GM23338 (cell line): ENCODE results near the gene PIBF1. TPM values are rescaled to one million over a fixed set of nuclear protein-coding genes. Genes with fewer than 3 reads are reported as not detected.

Source experiments
- ATAC-seq: fragments of 200-7000 bp; cut with Tn5 transposase; 3 replicates; pipeline ENCODE4 v1.9.1; 2020
- DNase-seq: peaks from one replicate; pipeline ENCODE4 v3.0.0-alpha.2; 2015; ENCODE audit warnings: low spot score
- H2AFZ ChIP-seq: fragments of 200-600 bp; sonication (generic); 2 replicates; pipeline ENCODE4 v1.8.0; 2016; ENCODE audit warnings: antibody characterized with exemption, mild to moderate bottlenecking, moderate library complexity
- H3F3A ChIP-seq: fragments of 200-600 bp; sonication (generic); replicated peaks from 2 replicates; pipeline ENCODE4 v1.8.0; 2017; ENCODE audit warnings: antibody characterized with exemption, mixed run types, low read depth
- H3K27ac ChIP-seq: fragments of 200-600 bp; sonication (generic); 2 replicates; pipeline ENCODE4 v1.6.1; 2016; ENCODE audit warnings: low read depth
- H3K27me3 ChIP-seq: fragments of 200-600 bp; sonication (generic); 2 replicates; pipeline ENCODE4 v1.8.0; 2016; ENCODE audit warnings: mild to moderate bottlenecking, mixed run types, moderate library complexity; ENCODE audit not compliant: insufficient read depth
- H3K36me3 ChIP-seq: fragments of 200-600 bp; sonication (generic); 2 replicates; pipeline ENCODE4 v1.8.0; 2016; ENCODE audit warnings: mild to moderate bottlenecking; ENCODE audit not compliant: insufficient read depth
- H3K4me1 ChIP-seq: fragments of 200-600 bp; sonication (generic); 2 replicates; pipeline ENCODE4 v1.8.0; 2016; ENCODE audit warnings: mild to moderate bottlenecking, moderate library complexity; ENCODE audit not compliant: insufficient read depth
- H3K4me2 ChIP-seq: fragments of 200-600 bp; sonication (generic); 2 replicates; pipeline ENCODE4 v1.7.1; 2017; ENCODE audit warnings: mixed run types
- H3K4me3 ChIP-seq: fragments of 200-600 bp; sonication (generic); 2 replicates; pipeline ENCODE4 v1.6.1; 2016; ENCODE audit warnings: mixed run types
- H3K79me2 ChIP-seq: fragments of 200-600 bp; sonication (generic); replicated peaks from 2 replicates; pipeline ENCODE4 v1.8.0; 2017; ENCODE audit warnings: mild to moderate bottlenecking; ENCODE audit not compliant: insufficient read depth
- H3K9me2 ChIP-seq: fragments of 200-600 bp; sonication (generic); 2 replicates; pipeline ENCODE4 v1.8.0; 2017; ENCODE audit not compliant: insufficient read depth
- H4K20me1 ChIP-seq: fragments of 200-600 bp; sonication (generic); replicated peaks from 2 replicates; pipeline ENCODE4 v1.8.0; 2017; ENCODE audit warnings: mild to moderate bottlenecking; ENCODE audit not compliant: insufficient read depth
- H3K27ac Mint-ChIP-seq: 2 replicates; pipeline ENCODE4 v1.8.0; 2020; ENCODE audit warnings: inconsistent platforms, mild to moderate bottlenecking, moderate library complexity, mixed read lengths
- H3K27me3 Mint-ChIP-seq: 3 replicates; pipeline ENCODE4 v1.8.0; 2022; ENCODE audit warnings: low read depth, mild to moderate bottlenecking, moderate library complexity, mixed read lengths, inconsistent platforms; ENCODE audit not compliant: insufficient read depth, poor library complexity
- H3K36me3 Mint-ChIP-seq: 3 replicates; pipeline ENCODE4 v1.8.0; 2021; ENCODE audit warnings: low read depth, mild to moderate bottlenecking, inconsistent platforms, moderate library complexity, mixed read lengths
- H3K4me1 Mint-ChIP-seq: 3 replicates; pipeline ENCODE4 v1.8.0; 2020; ENCODE audit warnings: mild to moderate bottlenecking, inconsistent platforms, mixed read lengths
- H3K4me3 Mint-ChIP-seq: 3 replicates; pipeline ENCODE4 v1.8.0; 2021; ENCODE audit warnings: moderate library complexity, mild to moderate bottlenecking, inconsistent platforms, mixed read lengths
- H3K9me3 Mint-ChIP-seq: 3 replicates; pipeline ENCODE4 v1.8.0; 2020; ENCODE audit warnings: moderate library complexity, mild to moderate bottlenecking, inconsistent platforms, mixed read lengths
- CREB1 ChIP-seq: fragments of 250-450 bp; sonication (Bioruptor Pico); IDR thresholded peaks from 2 replicates; pipeline ENCODE4 v1.5.0; 2020; ENCODE audit warnings: low read depth, mild to moderate bottlenecking, moderate library complexity
- ETS1 ChIP-seq: IDR thresholded peaks from 2 replicates; pipeline ENCODE4 v1.6.1; 2016; ENCODE audit warnings: antibody characterized with exemption
- EZH2 ChIP-seq: fragments of 200-600 bp; sonication (generic); IDR thresholded peaks from one replicate; pipeline ENCODE4 v1.8.0; 2017; ENCODE audit warnings: antibody characterized with exemption, mild to moderate bottlenecking, low read depth; ENCODE audit not compliant: unreplicated experiment
- EZH2phosphoT487 ChIP-seq: fragments of 200-600 bp; sonication (generic); IDR thresholded peaks from one replicate; pipeline ENCODE4 v1.8.1; 2018; ENCODE audit warnings: antibody characterized with exemption; ENCODE audit not compliant: unreplicated experiment
- JUNB ChIP-seq: IDR thresholded peaks from one replicate; pipeline ENCODE4 v1.6.1; 2016; ENCODE audit warnings: antibody characterized with exemption; ENCODE audit not compliant: unreplicated experiment
- NANOG ChIP-seq: IDR thresholded peaks from 2 replicates; pipeline ENCODE4 v1.6.1; 2016; ENCODE audit warnings: antibody characterized with exemption, borderline replicate concordance
- POLR2AphosphoS5 ChIP-seq: IDR thresholded peaks from 2 replicates; pipeline ENCODE4 v1.6.1; 2016; ENCODE audit warnings: antibody characterized with exemption, low read depth
- STAT1 ChIP-seq: IDR thresholded peaks from one replicate; pipeline ENCODE4 v1.6.1; 2016; ENCODE audit warnings: antibody characterized with exemption; ENCODE audit not compliant: unreplicated experiment
- ZNF114 ChIP-seq: fragments of 250-450 bp; sonication (Bioruptor Pico); IDR thresholded peaks from 2 replicates; pipeline ENCODE4 v1.5.0; 2020; ENCODE audit warnings: mild to moderate bottlenecking, moderate library complexity
- polyA plus RNA-seq: library from polyadenylated mRNA; unstranded; fragments of >200 nt; fragmentation: Nextera tagmentation; extraction: Ambion mirVana; gene quantifications from 2 replicates; pipeline ENCODE4 v1.2.1, GENCODE V29; 2016
- total RNA-seq: library from RNA; depleted of rRNA; stranded (reverse); fragments of >200 nt; shearing (Covaris generic); gene quantifications from 2 replicates; pipeline ENCODE4 v1.2.3, GENCODE V29; 2014
- TF ChIP-seq, protein P1 (sequence below), 2 experiments: fragments of 200-600 bp in 1 of 2; sonication (generic) in 1 of 2; conservative IDR thresholded peaks; 2 replicates each; pipeline versions ENCODE4 v1.5.1 to v1.6.1; 2016 to 2017; ENCODE audit warnings: antibody characterized with exemption in 2 of 2, low read depth in 2 of 2, mild to moderate bottlenecking in 2 of 2, moderate library complexity in 1 of 2
- TF ChIP-seq, protein P2 (sequence below): fragments of 250-450 bp; sonication (Bioruptor Pico); IDR thresholded peaks from 2 replicates; pipeline ENCODE4 v1.5.0; 2020; ENCODE audit warnings: mild to moderate bottlenecking, moderate library complexity

The PIBF1 gene
- total and polyA plus RNA-seq, 2 experiments from 2014 or later, result 14.9 to 22.6 TPM

DNA sequence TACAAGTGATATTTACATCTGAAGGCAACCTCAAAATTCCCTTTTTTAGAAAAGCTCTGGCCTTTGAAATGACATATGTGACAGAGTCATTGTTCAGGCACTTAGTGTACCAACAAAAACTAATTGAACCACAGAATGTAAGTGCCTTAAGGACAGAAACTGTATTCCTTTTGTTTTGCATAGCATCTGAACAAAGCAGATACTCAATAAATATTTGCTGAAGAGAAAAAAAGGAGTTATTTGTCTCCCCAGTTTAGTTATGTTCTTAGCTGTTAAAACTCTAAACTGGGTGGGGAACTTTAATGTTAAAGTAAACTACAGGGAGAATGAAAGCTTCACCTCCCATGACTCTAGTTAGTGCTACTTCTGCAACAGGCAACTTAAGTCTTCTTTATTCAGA lies 220.0 kb downstream of the PIBF1 start:
- no peak overlapping the region for H3K27ac Mint-ChIP-seq
- Histone ChIP-seq H3K36me3 (no peaks in the 10 kb centered on the region), H4K20me1 (no peaks in the 10 kb centered on the region; the same call in 1 of the 2 replicates), H3K9me2 (no peaks in the 10 kb centered on the region), H3K27ac (no peak overlapping the region), H3K4me1 (no peaks in the 10 kb centered on the region), H3K27me3 (no peaks in the 10 kb centered on the region), H3K4me2 (no peak overlapping the region), H3K4me3 (no peak overlapping the region), H3F3A (no peaks in the 10 kb centered on the region), H3K79me2 (no peaks in the 10 kb centered on the region), H2AFZ (no peak overlapping the region)
- H3K36me3 Mint-ChIP-seq, result no peaks in the 10 kb centered on the region
- TF ChIP-seq EZH2phosphoT487 (no peak), JUNB (no peak), POLR2AphosphoS5 (no peak), ETS1 (no peak), STAT1 (no peak)
- no peaks in the 10 kb centered on the region for H3K9me3 Mint-ChIP-seq
- DNase-seq (no peak), ATAC-seq (no peak)
- no peak overlapping the region for H3K4me3 Mint-ChIP-seq
- H3K27me3 Mint-ChIP-seq, result peaks cover 1% of the 10 kb centered on the region
- no peaks in the 10 kb centered on the region for H3K4me1 Mint-ChIP-seq

- DNase-seq, result no peak
- no peak overlapping the region for H3K4me3 Mint-ChIP-seq
- H3K27me3 Mint-ChIP-seq, result peaks cover 2% of the 10 kb centered on the region
- H3K4me2 ChIP-seq, result no peak overlapping the region
- no peaks in the 10 kb centered on the region; the same call in 1 of the 2 replicates for H4K20me1 ChIP-seq
- no peaks in the 10 kb centered on the region for H3K4me1 Mint-ChIP-seq
- H3K27ac ChIP-seq, result no peak overlapping the region
- H3K27me3 ChIP-seq, result no peaks in the 10 kb centered on the region
- no peaks in the 10 kb centered on the region for H3K36me3 ChIP-seq
- no peaks in the 10 kb centered on the region; the same call in 2 of the 3 replicates for H3K9me3 Mint-ChIP-seq
- no peak overlapping the region for H2AFZ ChIP-seq
- no peak for ATAC-seq
- no peaks in the 10 kb centered on the region for H3K9me2 ChIP-seq
- no peak overlapping the region for H3K4me3 ChIP-seq
- H3K27ac Mint-ChIP-seq, result no peak overlapping the region
- peaks cover 3% of the 10 kb centered on the region; the same call in 2 of the 3 replicates for H3K36me3 Mint-ChIP-seq
- H3F3A ChIP-seq, result no peaks in the 10 kb centered on the region
- no peaks in the 10 kb centered on the region for H3K79me2 ChIP-seq
- H3K4me1 ChIP-seq, result no peaks in the 10 kb centered on the region
- TF ChIP-seq EZH2phosphoT487 (no peak), ZNF114 (CRISPR knock-in tag) (no peak), JUNB (no peak), NANOG (no peak), CREB1 (no peak), STAT1 (no peak), POLR2AphosphoS5 (no peak), EZH2 (no peak)
- TF ChIP-seq, protein P1, sequence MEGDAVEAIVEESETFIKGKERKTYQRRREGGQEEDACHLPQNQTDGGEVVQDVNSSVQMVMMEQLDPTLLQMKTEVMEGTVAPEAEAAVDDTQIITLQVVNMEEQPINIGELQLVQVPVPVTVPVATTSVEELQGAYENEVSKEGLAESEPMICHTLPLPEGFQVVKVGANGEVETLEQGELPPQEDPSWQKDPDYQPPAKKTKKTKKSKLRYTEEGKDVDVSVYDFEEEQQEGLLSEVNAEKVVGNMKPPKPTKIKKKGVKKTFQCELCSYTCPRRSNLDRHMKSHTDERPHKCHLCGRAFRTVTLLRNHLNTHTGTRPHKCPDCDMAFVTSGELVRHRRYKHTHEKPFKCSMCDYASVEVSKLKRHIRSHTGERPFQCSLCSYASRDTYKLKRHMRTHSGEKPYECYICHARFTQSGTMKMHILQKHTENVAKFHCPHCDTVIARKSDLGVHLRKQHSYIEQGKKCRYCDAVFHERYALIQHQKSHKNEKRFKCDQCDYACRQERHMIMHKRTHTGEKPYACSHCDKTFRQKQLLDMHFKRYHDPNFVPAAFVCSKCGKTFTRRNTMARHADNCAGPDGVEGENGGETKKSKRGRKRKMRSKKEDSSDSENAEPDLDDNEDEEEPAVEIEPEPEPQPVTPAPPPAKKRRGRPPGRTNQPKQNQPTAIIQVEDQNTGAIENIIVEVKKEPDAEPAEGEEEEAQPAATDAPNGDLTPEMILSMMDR (conservative IDR thresholded peaks at IDR 0.05; ENCODE audit: low read depth in 2 of 2), result no peak
- TF ChIP-seq, protein P2, sequence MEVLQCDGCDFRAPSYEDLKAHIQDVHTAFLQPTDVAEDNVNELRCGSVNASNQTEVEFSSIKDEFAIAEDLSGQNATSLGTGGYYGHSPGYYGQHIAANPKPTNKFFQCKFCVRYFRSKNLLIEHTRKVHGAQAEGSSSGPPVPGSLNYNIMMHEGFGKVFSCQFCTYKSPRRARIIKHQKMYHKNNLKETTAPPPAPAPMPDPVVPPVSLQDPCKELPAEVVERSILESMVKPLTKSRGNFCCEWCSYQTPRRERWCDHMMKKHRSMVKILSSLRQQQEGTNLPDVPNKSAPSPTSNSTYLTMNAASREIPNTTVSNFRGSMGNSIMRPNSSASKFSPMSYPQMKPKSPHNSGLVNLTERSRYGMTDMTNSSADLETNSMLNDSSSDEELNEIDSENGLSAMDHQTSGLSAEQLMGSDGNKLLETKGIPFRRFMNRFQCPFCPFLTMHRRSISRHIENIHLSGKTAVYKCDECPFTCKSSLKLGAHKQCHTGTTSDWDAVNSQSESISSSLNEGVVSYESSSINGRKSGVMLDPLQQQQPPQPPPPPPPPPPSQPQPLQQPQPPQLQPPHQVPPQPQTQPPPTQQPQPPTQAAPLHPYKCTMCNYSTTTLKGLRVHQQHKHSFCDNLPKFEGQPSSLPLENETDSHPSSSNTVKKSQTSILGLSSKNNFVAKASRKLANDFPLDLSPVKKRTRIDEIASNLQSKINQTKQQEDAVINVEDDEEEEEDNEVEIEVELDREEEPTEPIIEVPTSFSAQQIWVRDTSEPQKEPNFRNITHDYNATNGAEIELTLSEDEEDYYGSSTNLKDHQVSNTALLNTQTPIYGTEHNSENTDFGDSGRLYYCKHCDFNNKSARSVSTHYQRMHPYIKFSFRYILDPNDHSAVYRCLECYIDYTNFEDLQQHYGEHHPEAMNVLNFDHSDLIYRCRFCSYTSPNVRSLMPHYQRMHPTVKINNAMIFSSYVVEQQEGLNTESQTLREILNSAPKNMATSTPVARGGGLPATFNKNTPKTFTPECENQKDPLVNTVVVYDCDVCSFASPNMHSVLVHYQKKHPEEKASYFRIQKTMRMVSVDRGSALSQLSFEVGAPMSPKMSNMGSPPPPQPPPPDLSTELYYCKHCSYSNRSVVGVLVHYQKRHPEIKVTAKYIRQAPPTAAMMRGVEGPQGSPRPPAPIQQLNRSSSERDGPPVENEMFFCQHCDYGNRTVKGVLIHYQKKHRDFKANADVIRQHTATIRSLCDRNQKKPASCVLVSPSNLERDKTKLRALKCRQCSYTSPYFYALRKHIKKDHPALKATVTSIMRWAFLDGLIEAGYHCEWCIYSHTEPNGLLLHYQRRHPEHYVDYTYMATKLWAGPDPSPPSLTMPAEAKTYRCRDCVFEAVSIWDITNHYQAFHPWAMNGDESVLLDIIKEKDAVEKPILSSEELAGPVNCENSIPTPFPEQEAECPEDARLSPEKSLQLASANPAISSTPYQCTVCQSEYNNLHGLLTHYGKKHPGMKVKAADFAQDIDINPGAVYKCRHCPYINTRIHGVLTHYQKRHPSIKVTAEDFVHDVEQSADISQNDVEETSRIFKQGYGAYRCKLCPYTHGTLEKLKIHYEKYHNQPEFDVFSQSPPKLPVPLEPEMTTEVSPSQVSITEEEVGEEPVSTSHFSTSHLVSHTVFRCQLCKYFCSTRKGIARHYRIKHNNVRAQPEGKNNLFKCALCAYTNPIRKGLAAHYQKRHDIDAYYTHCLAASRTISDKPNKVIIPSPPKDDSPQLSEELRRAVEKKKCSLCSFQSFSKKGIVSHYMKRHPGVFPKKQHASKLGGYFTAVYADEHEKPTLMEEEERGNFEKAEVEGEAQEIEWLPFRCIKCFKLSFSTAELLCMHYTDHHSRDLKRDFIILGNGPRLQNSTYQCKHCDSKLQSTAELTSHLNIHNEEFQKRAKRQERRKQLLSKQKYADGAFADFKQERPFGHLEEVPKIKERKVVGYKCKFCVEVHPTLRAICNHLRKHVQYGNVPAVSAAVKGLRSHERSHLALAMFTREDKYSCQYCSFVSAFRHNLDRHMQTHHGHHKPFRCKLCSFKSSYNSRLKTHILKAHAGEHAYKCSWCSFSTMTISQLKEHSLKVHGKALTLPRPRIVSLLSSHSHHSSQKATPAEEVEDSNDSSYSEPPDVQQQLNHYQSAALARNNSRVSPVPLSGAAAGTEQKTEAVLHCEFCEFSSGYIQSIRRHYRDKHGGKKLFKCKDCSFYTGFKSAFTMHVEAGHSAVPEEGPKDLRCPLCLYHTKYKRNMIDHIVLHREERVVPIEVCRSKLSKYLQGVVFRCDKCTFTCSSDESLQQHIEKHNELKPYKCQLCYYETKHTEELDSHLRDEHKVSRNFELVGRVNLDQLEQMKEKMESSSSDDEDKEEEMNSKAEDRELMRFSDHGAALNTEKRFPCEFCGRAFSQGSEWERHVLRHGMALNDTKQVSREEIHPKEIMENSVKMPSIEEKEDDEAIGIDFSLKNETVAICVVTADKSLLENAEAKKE, result no peak
These were observed 229.8 kb downstream of the PIBF1 start for GRCh38 chr13:73011751-73012150.
